HG03159 (cell line): ENCODE data around the gene ALKBH5.

Experiments used
- ATAC-seq: cut with Tn5 transposase; IDR thresholded peaks from one replicate; pipeline ENCODE4 v1.9.1; 2021; ENCODE audit warnings: mild to moderate bottlenecking, moderate library complexity; ENCODE audit not compliant: unreplicated experiment

ALKBH5 gene

DNA sequence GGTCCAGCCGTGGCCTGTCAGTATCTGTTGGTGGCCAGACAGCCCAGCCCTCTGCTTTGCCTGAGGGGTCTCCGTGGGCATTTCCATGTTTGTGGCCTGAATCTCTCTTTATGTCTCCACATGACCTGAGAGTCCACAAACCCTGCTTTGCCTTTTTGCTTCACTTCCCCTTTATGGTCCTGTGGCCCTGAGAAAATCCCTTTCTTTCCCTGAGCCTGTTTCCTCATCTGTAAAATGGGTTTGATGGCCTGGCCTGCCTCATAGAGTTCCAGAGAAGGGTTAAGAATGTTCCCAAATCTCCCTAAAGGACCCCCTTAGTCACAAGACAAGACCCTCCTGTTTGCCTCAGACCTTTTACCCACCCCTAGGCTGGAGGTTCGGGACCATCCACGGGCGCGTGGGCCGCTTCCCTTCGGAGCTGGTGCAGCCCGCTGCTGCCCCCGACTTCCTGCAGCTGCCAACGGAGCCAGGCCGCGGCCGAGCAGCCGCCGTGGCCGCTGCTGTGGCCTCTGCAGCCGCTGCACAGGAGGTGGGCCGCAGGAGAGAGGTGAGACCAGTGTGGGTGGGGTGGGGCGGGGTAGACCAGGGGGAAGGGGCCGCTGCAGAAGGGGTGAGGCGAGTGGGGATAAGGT, 26.2 kb upstream of the ALKBH5 start:
- ATAC-seq, result no peak

DNA sequence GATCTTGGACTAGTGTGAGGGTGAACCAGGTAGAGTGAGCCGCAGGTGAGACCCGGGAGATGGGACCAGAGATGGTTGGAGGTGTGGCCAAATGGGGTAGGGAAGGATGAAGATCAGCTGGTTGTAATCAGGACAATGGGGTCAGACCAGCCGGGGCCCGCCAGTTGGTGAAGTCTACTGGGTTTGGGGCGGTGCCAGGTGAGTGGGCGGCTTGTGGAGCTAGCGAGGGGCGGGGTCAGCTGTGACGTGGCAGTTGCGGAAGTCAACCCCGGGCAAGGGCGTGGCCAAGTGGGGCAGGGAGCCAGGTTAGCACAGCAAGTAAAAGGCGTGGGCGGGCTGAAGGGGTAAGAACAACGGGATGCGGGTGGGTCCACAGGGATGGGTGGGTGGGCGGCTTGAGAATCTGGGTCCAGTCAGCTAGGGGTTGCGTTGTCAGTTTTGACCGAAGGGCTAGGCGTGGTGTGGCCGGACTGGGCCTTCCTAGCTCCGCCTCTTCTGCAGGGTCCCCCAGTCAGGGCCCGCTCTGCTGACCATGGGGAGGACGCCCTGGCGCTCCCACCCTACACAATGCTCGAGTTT, 25.5 kb upstream of the ALKBH5 start:
- ATAC-seq, result peak; percentile 50

DNA sequence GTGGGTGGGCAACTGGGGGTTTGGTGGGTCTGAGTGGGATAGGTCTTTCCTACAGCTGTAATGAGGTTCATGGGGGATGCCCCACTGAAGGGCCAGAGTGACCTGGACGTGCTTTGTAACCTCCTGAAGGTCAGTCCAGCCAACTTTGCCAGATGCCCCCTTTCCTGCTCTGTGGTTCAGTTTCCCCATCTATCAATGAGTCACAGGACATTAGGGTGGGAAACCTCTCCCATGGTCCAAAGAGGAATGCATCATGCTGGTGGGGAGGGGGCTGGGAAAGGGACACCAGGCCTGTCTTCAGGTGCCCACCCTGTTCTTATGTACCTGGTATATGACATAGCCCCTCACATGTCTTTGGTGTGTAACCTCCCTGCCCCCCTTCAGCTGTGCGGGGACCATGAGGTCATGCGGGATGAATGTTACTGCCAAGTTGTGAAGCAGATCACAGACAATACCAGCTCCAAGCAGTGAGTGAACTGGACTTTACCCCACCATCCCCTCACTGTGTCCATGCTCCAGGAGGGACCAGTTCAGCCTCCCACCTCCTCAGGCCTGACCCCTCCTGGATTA, 24.0 kb upstream of the ALKBH5 start:
- ATAC-seq, result no peak

DNA sequence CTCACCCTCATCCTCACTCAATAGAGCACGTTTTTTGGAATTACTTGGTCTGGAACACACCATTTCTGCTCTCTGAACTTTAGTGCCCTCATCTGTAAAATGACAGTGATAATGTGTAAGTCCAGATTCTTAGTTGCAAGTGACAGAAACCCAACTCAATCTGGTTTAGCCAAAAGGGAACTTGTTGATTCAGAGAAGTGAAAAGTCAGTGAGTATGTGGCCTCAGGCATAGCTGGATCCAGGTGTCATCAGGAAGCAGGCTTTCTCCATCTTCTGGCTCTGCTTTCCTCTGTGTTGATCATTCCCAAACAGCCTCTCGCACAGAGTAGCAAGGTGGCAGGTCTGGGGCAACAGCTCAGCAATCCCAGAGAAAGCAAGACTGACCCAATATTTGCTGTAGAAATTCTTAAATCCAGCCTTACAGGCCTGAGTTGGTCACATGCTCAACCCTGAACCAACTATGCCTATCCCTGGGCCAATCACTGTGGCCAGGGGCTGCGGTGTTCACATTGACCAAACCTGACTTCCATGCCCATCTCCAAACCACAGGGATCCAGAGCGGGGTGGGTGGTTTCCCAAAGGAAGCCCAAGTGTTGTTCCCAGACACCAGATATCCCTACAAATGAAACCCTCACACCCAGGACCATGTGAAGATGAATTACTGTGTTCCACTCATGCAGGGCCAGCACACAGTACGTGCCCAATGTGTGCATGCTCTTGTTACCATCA, 23.3 kb upstream of the ALKBH5 start:
- ATAC-seq, result no peak

DNA sequence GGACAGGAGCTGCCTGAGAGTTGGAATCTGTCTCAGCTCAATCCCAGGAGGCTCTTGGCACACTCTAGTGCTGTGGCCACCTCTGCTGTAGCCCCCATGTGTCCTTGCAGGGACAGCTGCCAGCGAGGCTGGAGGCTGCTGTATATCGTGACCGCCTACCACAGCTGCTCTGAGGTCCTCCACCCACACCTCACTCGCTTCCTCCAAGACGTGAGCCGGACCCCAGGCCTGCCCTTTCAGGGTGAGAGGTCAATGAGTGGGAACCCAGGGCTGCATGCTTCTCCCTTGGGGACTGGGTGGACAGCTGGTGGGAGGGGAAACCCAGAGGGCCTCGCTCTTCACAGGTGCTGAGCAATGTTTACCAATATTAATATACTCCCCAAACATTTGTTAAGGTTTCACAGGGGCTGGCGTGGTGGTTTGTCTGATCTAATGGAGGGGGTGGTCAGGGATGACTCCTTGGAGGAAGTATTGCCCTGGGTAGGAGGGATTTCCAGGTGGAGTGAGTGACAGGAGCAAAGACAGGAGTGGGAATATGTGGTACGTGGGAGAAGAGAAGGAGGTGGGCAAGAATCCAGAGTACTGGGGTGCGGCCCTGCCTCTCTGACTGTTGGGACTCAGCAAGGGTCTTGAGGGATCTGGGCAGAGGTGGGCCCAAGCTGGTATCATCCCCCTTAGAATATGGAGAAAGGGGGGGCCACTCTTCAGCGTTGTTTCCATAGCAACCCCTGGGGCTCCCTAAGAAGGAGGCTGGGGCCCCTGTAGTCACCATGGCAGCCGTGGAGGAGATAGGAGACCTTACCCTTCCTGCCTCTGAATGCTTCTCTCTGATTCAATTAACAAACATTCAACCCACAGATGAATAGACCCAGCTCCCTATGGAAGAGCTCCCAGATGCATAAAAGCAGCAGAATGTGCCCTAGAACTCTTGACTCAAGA, 22.2 kb upstream of the ALKBH5 start:
- no peak for ATAC-seq

DNA sequence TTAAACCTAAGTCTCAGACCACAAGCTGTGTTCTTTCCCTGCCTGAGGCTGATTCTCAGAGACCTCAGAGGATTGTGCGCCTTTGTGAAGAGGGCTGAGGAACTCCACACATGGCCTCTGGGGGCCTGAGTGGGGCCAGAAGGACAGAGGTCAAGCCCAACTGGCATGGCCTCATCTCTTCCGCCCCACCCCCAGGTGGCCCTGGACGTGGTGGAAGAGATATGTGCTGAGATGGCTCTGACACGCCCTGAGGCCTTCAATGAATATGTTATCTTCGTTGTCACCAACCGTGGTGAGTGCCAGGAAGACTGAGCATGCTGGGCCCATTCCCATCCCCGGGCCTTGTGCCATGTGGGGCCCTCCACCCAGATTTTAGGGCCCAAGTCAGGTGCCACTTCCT, 20.1 kb upstream of the ALKBH5 start:
- no peak for ATAC-seq

DNA sequence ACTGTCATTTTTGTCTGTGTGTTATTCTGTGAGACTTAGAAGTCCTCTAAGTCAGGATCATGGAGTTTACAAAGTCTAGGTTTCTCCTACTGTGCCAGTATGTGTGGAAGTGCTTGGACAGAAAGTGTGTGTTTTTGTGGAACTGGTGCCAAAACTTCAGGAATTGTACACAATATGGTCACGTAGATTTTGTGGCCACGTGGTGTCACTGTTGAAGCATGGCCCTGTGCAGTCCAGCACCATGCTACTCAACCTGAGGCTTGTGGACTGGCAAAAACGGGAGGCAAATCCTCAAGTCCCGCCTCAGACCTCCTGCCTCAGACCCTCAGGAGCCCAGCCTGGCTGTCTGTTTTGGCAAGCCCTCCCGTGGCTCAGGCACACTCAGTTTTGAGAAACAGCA, 16.7 kb upstream of the ALKBH5 start:
- ATAC-seq, result no peak

DNA sequence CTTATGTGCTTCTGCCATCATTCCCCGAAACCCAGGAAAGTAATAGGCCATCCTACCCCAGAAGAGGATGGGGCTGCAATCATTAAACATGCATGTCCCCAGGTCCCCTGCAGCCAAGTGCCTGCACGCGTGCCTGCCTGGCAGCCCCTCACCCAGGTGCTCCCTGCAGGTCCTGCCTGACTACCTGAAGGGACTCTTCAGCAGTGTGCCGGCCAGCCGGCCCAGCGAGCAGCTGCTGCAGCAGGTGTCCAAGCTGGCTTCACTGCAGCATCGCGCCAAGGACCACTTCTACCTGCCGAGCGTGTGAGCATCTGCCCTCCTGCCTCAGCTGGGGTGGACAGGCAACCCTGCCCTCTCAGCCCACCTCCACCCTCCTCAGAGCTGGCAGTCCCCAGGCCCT, 16.2 kb upstream of the ALKBH5 start:
- ATAC-seq, result no peak

DNA sequence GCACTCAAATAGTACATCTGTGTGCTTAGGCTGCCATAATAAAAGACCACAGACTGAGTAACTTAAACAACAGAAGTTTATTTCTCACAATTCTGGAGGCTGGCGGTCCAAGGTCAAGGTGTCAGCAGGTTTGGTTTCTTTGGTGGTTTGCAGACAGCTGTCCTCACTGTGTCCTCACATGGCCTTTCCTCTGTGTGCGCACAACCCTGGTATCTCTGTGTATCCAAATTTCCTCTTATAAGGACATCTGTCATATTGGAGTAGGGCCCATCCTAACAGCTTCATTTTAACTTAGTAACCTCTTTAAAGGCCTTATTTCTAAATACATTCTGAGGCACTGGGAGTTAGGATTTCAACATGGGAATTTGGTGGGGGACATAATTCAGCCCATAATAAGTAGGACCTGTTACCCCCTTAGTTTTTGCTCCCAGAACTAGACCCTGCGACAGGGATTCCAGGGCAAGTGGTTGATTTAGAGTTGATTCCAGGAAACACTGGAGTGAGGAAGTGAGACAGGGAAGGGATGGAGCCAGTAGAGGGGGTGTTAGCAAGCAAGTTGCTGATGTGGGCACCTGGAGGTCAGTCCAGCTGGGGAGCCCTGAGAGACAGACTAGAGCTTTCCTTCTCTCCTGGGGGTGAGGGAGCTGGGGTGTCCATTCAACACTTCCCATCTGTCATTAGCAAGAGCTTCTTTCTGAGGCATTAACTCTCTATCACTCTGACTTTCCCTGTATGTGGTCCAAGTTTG, 10.9 kb upstream of the ALKBH5 start:
- no peak for ATAC-seq

DNA sequence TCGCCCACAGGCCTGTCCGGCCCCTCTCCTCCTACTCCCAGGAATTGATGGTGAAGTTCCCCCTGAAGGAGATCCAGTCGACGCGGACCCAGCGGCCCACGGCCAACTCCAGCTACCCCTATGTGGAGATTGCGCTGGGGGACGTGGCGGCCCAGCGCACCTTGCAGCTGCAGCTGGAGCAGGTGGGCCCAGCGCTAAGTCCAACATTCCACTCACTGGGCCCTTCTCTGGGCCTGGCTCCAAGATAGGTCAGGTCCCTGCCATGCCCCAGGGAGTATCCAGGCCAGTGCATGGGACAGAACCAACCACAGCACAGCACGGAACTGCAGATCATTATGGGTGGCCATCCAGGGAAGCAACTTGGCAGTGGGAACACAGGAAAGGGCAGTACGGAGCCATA, 9.9 kb upstream of the ALKBH5 start:
- no peak for ATAC-seq

DNA sequence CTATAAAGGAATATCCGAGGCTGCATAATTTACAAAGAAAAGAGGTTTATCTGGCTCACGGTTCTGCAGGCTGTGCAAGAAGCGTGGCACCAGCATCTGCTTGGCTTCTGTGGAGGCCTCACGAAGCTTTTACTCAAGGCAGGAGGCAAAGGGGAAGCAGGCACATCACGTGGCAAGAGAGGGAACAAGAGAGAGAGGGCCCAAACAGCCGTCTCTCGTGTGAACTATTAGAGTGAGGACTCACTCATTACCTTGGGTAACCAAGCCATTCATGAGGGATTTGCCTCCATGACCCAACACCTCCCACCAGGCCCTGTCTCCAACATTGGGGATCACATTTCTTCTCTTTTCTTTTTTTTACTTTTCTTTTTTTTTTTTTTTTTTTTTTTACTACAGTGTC, 7.5 kb upstream of the ALKBH5 start:
- no peak for ATAC-seq

DNA sequence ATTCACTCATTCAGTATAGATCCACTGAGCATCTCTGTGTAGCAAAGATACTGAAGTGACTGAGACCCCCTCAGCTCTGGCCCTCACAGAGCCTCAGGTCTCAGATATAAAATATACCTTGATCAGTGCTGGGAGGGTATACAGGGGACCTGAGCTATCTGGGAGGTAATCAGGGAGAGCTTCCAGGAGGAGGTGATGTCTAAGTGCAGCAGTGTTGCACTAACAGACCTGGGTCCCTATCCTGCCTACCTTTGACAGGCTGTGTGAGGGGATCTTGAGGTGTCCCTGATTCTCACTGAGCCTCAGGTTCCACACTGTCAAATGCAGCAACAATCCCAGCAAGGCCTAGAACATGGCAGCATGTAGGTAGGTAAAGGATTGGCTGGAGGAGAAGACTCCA, 6.5 kb upstream of the ALKBH5 start:
- ATAC-seq, result no peak

DNA sequence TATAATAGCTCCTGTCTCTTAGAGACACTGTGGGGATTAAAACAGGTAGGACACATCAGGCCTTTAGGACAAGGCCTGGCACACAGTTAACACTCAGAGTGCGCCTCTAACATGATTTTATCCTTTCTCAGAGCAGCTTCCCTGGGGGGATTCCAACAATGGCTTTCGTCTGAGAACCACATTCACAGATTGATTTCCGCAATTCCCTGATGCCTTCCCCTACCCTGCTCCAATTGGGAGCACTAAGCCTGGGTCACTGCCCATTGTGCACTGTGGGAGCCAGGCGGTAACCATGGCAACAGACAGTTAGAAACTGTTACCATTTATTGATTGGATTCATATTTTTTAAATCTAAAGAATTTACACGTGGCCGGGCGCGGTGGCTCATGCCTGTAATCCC, 5.9 kb upstream of the ALKBH5 start:
- no peak for ATAC-seq

DNA sequence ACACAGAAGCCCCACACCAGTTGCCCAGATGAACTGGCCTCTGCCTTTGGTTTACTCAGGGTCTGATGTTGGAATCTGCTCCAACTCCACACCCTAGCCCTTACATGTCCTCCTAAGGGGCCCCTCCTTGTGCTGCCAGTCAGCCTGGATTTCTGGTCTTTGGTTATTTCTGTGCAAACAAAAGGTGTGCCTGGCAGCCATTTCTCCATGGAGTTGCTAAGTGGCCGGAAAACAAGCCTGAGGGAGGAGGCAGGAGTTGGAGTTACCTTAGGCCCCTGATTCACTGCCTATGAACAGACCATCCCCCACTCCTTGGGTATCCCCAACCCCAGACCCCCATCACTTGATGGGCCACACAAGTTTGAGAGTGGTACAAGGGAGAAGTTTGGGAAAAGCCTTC, 4.4 kb upstream of the ALKBH5 start:
- no peak for ATAC-seq

DNA sequence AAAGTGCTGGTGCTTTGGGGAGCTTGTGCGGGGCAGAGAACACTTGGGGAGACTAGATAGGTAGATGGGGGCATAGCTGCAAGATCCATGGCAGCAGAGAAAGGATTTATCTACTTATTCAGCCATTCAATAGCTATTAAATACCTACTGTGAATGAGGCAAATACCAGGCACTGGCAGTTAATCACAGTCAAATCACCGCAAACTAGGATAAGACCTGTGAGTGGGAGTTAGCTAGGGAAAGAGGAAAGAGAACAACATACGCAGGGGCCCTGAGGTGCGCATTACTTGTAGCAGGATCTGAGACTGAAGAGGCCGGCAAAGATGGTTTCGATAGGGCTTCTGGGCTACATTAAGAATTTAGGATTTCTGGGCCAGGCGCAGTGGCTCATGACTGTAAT, 3.8 kb upstream of the ALKBH5 start:
- no peak for ATAC-seq

DNA sequence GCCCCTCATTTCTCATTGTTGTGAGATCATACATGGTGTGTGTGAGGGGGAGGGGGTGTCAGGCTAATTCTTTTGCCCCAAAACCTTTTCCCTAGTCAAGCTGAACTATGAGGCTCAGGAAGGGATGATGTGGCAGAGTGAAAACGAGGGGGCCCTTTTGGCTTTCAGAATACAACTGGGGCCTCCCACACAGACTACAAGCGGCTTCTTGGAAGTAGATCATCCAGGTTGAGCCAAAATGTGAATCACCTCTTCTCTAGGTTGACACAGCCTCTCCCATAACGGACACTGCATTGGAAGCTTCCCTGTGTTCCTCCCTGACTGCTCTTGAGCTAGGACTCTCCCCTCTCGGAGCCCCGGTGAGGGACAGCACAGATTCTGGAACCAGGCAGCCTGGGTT, 2.3 kb upstream of the ALKBH5 start:
- ATAC-seq, result no peak

DNA sequence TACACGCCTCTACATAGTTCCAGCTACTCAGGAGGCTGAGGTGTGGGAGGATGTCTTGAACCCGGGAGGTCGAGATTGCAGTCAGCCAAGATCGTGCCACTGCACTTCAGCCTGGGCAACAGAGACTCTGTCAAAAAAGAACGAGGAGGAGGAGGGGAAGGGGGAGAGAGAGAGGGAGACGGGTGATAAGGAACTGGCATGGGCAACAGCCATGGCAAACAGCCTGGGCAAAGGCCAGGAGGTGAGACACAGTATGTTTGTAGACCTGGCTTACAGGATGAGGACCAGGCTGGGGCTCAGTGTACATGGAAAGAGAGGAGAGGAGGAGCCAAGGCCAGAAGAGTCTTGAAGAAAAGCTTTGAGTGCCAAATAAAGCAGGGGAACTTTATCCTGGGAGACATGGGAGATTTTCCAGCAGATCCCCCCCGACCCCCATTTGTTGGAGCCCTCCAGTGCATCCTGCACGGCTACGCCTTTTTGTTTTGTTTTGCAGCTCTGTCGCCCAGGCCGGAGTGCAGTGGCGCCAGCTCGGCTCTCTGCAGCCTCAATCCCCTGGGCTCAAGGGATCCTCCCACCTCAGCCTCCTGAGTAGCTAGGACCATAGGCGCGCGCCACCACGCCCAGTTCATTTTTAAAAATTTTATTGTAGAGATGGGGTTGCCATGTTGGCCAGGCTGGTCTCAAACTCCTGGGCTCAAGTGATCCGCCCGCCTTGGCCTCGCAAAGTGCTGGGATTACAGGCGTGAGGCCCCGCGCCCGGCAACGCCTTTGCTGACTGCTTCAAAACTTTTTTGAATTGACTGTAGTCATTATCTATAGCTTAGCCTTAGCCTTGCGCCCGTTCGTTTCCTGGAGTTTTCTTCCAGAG, 1.3 kb upstream of the ALKBH5 start:
- ATAC-seq, result no peak

DNA sequence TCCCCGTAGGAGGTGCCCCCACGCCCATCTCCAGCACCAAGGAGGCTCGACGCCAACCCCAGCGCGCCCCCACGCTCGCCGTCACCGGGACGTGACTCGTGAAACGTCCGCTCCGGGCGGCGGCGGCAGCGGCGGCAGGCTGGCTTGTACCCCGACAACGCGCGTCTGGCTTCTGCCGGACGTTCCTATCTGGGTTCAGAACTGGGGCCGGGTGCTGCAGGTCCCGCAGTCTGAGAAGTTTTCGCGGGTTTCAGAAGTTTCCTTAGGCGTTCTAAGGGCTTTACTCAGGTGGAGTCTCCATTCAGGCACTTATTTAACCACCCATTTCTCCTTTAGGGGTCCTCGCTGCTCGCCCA, 672 bp upstream of the ALKBH5 start:
- peak; percentile 27 for ATAC-seq

DNA sequence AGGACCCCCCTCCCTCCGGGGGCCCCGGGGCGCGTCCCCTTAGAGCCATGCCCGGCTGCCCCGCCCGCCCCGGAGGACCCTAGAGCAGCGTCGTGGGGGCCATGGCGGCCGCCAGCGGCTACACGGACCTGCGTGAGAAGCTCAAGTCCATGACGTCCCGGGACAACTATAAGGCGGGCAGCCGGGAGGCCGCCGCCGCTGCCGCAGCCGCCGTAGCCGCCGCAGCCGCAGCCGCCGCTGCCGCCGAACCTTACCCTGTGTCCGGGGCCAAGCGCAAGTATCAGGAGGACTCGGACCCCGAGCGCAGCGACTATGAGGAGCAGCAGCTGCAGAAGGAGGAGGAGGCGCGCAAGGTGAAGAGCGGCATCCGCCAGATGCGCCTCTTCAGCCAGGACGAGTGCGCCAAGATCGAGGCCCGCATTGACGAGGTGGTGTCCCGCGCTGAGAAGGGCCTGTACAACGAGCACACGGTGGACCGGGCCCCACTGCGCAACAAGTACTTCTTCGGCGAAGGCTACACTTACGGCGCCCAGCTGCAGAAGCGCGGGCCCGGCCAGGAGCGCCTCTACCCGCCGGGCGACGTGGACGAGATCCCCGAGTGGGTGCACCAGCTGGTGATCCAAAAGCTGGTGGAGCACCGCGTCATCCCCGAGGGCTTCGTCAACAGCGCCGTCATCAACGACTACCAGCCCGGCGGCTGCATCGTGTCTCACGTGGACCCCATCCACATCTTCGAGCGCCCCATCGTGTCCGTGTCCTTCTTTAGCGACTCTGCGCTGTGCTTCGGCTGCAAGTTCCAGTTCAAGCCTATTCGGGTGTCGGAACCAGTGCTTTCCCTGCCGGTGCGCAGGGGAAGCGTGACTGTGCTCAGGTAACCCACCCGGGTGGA, 759 bp downstream of the ALKBH5 start:
- ATAC-seq, result peak; percentile 3
